ENCODE data around the gene METTL21A. TPM values are rescaled to one million over a fixed set of nuclear protein-coding genes. Genes with fewer than 3 reads are reported as not detected.

METTL21A gene
- polyA plus RNA-seq, 1 experiment: 11.3 TPM

- POLR2A ChIA-PET: no interaction called here
- Histone ChIP-seq H3K4me3 (ENCODE audit: low read depth, low read length) (no peak overlapping the region), H3K27me3 (ENCODE audit: control insufficient read depth, insufficient read depth, low read length) (no peaks in the 10 kb centered on the region), H3K36me3 (ENCODE audit: control insufficient read depth, insufficient read depth, low read length) (peaks cover 6% of the 10 kb centered on the region)
- DNase-seq (ENCODE audit: low read depth): no peak
- no peak for TF ChIP-seq CTCF (IDR thresholded peaks at IDR 0.05; ENCODE audit: insufficient read depth, low read depth, low read length)
- CTCF ChIA-PET: interaction anchor here (0.7 kb wide), 1 partner anchor 118 kb away, joined by 3 read pairs; no protein-coding TSS in a partner anchor
Observed at GRCh38 chr2:207616185-207616584, 9.0 kb downstream of the METTL21A start.

- no peaks in the 10 kb centered on the region for H3K27me3 ChIP-seq (ENCODE audit: control insufficient read depth, insufficient read depth, low read length)
- H3K4me3 ChIP-seq (ENCODE audit: low read depth, low read length): no peak overlapping the region
- ChIA-PET POLR2A (no interaction called here), CTCF (no interaction called here)
- peaks cover 1% of the 10 kb centered on the region; the same call in 1 of the 2 replicates for H3K36me3 ChIP-seq (ENCODE audit: control insufficient read depth, insufficient read depth, low read length)
- no peak for TF ChIP-seq CTCF (IDR thresholded peaks at IDR 0.05; ENCODE audit: insufficient read depth, low read depth, low read length)
- DNase-seq (ENCODE audit: low read depth): no peak
Observed at GRCh38 chr2:207614824-207615223, 10.4 kb downstream of the METTL21A start.

GRCh38 chr2:207612714-207613113 is 12.5 kb downstream of the METTL21A start:
- H3K36me3 ChIP-seq (ENCODE audit: control insufficient read depth, insufficient read depth, low read length): peaks cover 1% of the 10 kb centered on the region; the same call in 1 of the 2 replicates
- TF ChIP-seq CTCF (IDR thresholded peaks at IDR 0.05; ENCODE audit: insufficient read depth, low read depth, low read length): no peak
- H3K27me3 ChIP-seq (ENCODE audit: control insufficient read depth, insufficient read depth, low read length): no peaks in the 10 kb centered on the region
- no peak overlapping the region for H3K4me3 ChIP-seq (ENCODE audit: low read depth, low read length)
- no peak for DNase-seq (ENCODE audit: low read depth)
- CTCF ChIA-PET: interaction anchor here (1.0 to 1.2 kb wide), 2 partner anchors 12 to 79 kb away, joined by 3 to 4 read pairs; no protein-coding TSS in a partner anchor
- POLR2A ChIA-PET: no interaction called here

GRCh38 chr2:207606829-207607228 is 18.4 kb downstream of the METTL21A start:
- Histone ChIP-seq H3K4me3 (ENCODE audit: low read depth, low read length) (no peak overlapping the region), H3K27me3 (ENCODE audit: control insufficient read depth, insufficient read depth, low read length) (no peaks in the 10 kb centered on the region), H3K36me3 (ENCODE audit: control insufficient read depth, insufficient read depth, low read length) (no peaks in the 10 kb centered on the region)
- no peak for DNase-seq (ENCODE audit: low read depth)
- ChIA-PET CTCF (interaction anchor here (2.3 kb wide), 1 partner anchor 12 kb away, joined by 5 read pairs; no protein-coding TSS in a partner anchor), POLR2A (no interaction called here)
- no peak for TF ChIP-seq CTCF (IDR thresholded peaks at IDR 0.05; ENCODE audit: insufficient read depth, low read depth, low read length)

- ChIA-PET POLR2A (no interaction called here), CTCF (no interaction called here)
- DNase-seq (ENCODE audit: low read depth): no peak
- Histone ChIP-seq H3K4me3 (ENCODE audit: low read depth, low read length) (no peak overlapping the region), H3K36me3 (ENCODE audit: control insufficient read depth, insufficient read depth, low read length) (no peaks in the 10 kb centered on the region), H3K27me3 (ENCODE audit: control insufficient read depth, insufficient read depth, low read length) (no peaks in the 10 kb centered on the region)
- TF ChIP-seq CTCF (IDR thresholded peaks at IDR 0.05; ENCODE audit: insufficient read depth, low read depth, low read length): no peak
Observed at GRCh38 chr2:207606399-207606798, 18.8 kb downstream of the METTL21A start.

Measured in BJ (cell line).